MM.1S (cell line): ENCODE measurements around the gene FNDC11.
"Not testable (repeated sequence)": the region's sequence is repeated elsewhere in the genome, so short reads cannot be mapped to it uniquely, and the experiment has no call there.

Experiments used
- DNase-seq: peaks from one replicate; pipeline ENCODE4 v3.0.0-alpha.2; 2015
- H2AFZ ChIP-seq: fragments of 300-600 bp; sonication (generic); 2 replicates; pipeline ENCODE4 v1.6.0; 2016; ENCODE audit warnings: antibody characterized with exemption, low read length
- H3F3A ChIP-seq: fragments of 300-600 bp; sonication (generic); 2 replicates; pipeline ENCODE4 v1.6.1; 2016; ENCODE audit warnings: mild to moderate bottlenecking, antibody characterized with exemption, low read length, moderate library complexity, mixed read lengths; ENCODE audit not compliant: insufficient read depth
- H3K27ac ChIP-seq: fragments of 300-600 bp; sonication (generic); 2 replicates; pipeline ENCODE4 v1.5.1; 2016; ENCODE audit warnings: mild to moderate bottlenecking, low read length
- H3K27me3 ChIP-seq: fragments of 300-600 bp; sonication (generic); replicated peaks from 2 replicates; pipeline ENCODE4 v1.6.0; 2016; ENCODE audit warnings: low read length; ENCODE audit not compliant: insufficient read depth
- H3K36me3 ChIP-seq: fragments of 300-600 bp; sonication (generic); replicated peaks from 2 replicates; pipeline ENCODE4 v1.6.1; 2016; ENCODE audit warnings: mild to moderate bottlenecking, low read length, mixed read lengths; ENCODE audit not compliant: insufficient read depth
- H3K4me1 ChIP-seq: fragments of 300-600 bp; sonication (generic); 2 replicates; pipeline ENCODE4 v1.6.1; 2016; ENCODE audit warnings: low read length, mixed read lengths
- H3K4me2 ChIP-seq: fragments of 300-600 bp; sonication (generic); 2 replicates; pipeline ENCODE4 v1.6.0; 2016; ENCODE audit warnings: low read depth, low read length
- H3K4me3 ChIP-seq: fragments of 300-600 bp; sonication (generic); 2 replicates; pipeline ENCODE4 v1.5.1; 2016; ENCODE audit warnings: low read length, mixed read lengths
- H3K79me2 ChIP-seq: fragments of 300-600 bp; sonication (generic); 2 replicates; pipeline ENCODE4 v1.6.1; 2016; ENCODE audit warnings: mixed run types, low read length, mixed read lengths
- H3K9ac ChIP-seq: fragments of 300-600 bp; sonication (generic); 2 replicates; pipeline ENCODE4 v1.6.1; 2016; ENCODE audit warnings: low read length, mixed read lengths
- H3K9me2 ChIP-seq: fragments of 300-600 bp; sonication (generic); replicated peaks from 2 replicates; pipeline ENCODE4 v1.6.1; 2016; ENCODE audit warnings: mild to moderate bottlenecking, low read length, mixed read lengths; ENCODE audit not compliant: insufficient read depth
- H3K9me3 ChIP-seq: fragments of 300-600 bp; sonication (generic); replicated peaks from 2 replicates; pipeline ENCODE4 v1.6.1; 2016; ENCODE audit warnings: mild to moderate bottlenecking, low read length, mixed read lengths; ENCODE audit not compliant: insufficient read depth
- H4K20me1 ChIP-seq: fragments of 300-600 bp; sonication (generic); 2 replicates; pipeline ENCODE4 v1.6.1; 2016; ENCODE audit warnings: mild to moderate bottlenecking, low read length, moderate library complexity, mixed read lengths; ENCODE audit not compliant: insufficient read depth
- EZH2 ChIP-seq: fragments of 300-600 bp; sonication (generic); optimal IDR thresholded peaks from 2 replicates; pipeline ENCODE3; 2017; ENCODE audit warnings: low read depth, mild to moderate bottlenecking, antibody characterized with exemption, low read length, mixed read lengths
- EZH2phosphoT487 ChIP-seq: fragments of 300-600 bp; sonication (generic); IDR thresholded peaks from 2 replicates; pipeline ENCODE4 v1.6.1; 2018; ENCODE audit warnings: antibody characterized with exemption, low read length
- TF ChIP-seq, protein P1 (sequence below): fragments of 300-600 bp; sonication (generic); IDR thresholded peaks from 2 replicates; pipeline ENCODE4 v1.5.1; 2016; ENCODE audit warnings: antibody characterized with exemption, low read length, mixed read lengths

Gene FNDC11

DNA sequence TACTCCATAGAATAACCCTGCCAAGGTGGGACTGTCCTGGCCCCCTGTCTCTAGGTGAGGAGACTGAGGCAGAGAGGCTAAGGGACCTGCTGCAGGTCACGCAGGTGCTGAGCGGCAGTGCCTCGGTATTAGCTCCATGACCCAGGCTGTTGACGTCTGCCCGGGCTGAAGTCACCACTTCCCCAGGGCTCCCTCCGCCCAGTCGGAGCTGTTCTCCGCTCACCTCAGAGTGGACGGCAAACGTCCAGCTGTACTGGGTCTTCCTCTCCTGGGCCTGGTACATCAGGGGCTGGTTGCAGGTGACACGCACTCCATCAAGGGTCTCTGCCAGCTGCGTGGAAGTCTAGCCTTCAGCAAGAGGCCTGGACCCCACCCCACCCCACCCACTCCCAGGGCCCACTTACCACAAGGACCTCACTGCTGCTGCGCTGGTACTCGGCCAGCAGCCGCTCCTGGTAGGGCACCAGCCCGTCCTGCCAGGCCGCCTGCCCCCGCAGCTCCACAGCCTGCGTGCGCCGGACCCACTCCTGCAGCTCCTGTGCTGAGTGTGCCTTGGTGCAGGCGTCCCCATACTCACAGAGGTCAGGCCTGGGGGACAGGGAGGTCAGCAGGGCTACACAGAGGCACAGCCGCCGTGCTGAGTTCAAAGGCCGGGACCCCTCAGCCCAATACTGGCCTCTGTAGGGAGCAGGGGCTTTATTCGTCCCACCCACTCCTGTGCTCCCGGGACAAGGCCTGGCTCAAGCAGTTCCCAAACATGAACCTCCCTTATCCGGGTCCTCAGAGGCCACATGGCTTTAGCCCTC, 16.5 kb downstream of the FNDC11 start:
- TF ChIP-seq, protein P1, sequence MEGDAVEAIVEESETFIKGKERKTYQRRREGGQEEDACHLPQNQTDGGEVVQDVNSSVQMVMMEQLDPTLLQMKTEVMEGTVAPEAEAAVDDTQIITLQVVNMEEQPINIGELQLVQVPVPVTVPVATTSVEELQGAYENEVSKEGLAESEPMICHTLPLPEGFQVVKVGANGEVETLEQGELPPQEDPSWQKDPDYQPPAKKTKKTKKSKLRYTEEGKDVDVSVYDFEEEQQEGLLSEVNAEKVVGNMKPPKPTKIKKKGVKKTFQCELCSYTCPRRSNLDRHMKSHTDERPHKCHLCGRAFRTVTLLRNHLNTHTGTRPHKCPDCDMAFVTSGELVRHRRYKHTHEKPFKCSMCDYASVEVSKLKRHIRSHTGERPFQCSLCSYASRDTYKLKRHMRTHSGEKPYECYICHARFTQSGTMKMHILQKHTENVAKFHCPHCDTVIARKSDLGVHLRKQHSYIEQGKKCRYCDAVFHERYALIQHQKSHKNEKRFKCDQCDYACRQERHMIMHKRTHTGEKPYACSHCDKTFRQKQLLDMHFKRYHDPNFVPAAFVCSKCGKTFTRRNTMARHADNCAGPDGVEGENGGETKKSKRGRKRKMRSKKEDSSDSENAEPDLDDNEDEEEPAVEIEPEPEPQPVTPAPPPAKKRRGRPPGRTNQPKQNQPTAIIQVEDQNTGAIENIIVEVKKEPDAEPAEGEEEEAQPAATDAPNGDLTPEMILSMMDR: no peak
- TF ChIP-seq EZH2: no peak
- TF ChIP-seq EZH2phosphoT487: no peak
- Histone ChIP-seq H3K27ac (no peak overlapping the region), H3K9me3 (no peaks in the 10 kb centered on the region), H3K4me1 (peaks cover 31% of the 10 kb centered on the region), H3K4me3 (no peak overlapping the region), H3K4me2 (no peak overlapping the region), H3K79me2 (peaks cover 4% of the 10 kb centered on the region; the same call in 1 of the 2 replicates), H4K20me1 (no peaks in the 10 kb centered on the region), H2AFZ (no peak overlapping the region), H3K9me2 (no peaks in the 10 kb centered on the region), H3K36me3 (no peaks in the 10 kb centered on the region), H3K9ac (no peak overlapping the region), H3F3A (peaks cover 9% of the 10 kb centered on the region), H3K27me3 (peaks cover 6% of the 10 kb centered on the region)
- no peak for DNase-seq

DNA sequence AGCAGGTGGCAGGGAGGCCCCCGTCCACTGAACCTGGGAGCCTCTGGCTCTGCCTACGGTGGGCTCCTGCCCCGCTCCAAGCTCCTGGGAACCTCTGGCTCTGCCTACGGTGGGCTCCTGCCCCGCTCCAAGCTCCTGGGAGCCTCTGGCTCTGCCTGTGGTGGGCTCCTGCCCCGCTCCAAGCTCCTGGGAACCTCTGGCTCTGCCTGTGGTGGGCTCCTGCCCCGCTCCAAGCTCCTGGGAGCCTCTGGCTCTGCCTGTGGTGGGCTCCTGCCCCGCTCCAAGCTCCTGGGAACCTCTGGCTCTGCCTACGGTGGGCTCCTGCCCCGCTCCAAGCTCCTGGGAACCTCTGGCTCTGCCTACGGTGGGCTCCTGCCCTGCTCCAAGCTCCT, 17.1 kb downstream of the FNDC11 start:
- H3F3A ChIP-seq, H3K27me3 ChIP-seq, H3K27ac ChIP-seq, H3K9ac ChIP-seq, H3K79me2 ChIP-seq, H3K9me3 ChIP-seq, H2AFZ ChIP-seq, H3K9me2 ChIP-seq, DNase-seq, H3K36me3 ChIP-seq, H3K4me3 ChIP-seq, H4K20me1 ChIP-seq, H3K4me2 ChIP-seq: not testable (repeated sequence)
- peaks cover 31% of the 10 kb centered on the region for H3K4me1 ChIP-seq

DNA sequence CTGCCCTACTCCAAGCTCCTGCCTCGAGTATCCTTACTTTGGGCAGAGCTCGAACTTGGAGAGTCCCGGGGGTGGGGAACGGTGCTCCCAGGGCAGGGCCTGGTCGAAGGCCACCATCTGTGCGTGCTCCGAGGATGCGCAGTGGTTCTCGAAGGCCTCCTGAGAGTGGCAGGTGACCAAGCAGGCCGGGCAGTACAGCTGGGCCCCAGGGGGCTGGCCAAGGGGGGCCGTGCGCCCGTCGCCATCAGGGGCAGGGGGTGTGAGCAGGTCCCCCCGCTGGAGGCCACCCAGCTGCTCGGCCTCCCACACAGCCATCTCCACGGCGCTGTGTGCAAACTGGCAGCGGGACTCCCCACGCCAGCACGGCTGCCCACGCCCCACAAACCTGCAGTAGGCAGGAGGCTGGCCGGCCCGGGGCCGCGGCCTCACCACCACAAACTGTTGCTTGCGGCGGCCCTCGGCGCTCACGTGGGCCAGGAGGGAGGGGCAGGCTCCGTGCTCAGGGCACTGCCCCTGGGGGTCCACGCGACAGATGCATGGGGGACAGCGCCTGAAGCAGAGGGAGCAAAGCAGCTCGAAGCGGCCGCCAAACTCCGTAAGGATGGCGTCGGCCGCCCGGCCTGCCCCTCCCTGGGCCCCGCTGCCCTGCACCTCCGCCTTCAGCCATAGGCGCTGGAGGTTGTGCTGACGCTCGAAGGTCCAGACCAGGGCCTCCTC, 18.3 kb downstream of the FNDC11 start:
- peaks cover 30% of the 10 kb centered on the region for H3K4me1 ChIP-seq
- no peak overlapping the region for H3K4me2 ChIP-seq
- H2AFZ ChIP-seq: no peak overlapping the region
- H3K27ac ChIP-seq: no peak overlapping the region
- no peaks in the 10 kb centered on the region for H3K9me2 ChIP-seq
- H3F3A ChIP-seq: peaks cover 9% of the 10 kb centered on the region
- H3K79me2 ChIP-seq: peaks cover 4% of the 10 kb centered on the region; the same call in 1 of the 2 replicates
- H3K27me3 ChIP-seq: peaks cover 19% of the 10 kb centered on the region
- H4K20me1 ChIP-seq: no peaks in the 10 kb centered on the region
- no peak overlapping the region for H3K4me3 ChIP-seq
- TF ChIP-seq EZH2phosphoT487: no peak
- no peak for TF ChIP-seq EZH2
- TF ChIP-seq, protein P1: no peak
- H3K9ac ChIP-seq: no peak overlapping the region
- no peaks in the 10 kb centered on the region for H3K36me3 ChIP-seq
- no peaks in the 10 kb centered on the region for H3K9me3 ChIP-seq
- DNase-seq: no peak
